Endothelial cell of umbilical vein (primary cell): Measurements from ENCODE around the gene S100A4. TPM values are rescaled to one million over a fixed set of nuclear protein-coding genes. Genes with fewer than 3 reads are reported as not detected.

ENCODE experiments used
- BruUV-seq: library from RNA; stranded (reverse); fragments of 400-500 nt; replicated peaks from 2 replicates; lab custom pipeline; 2021; lab: Mats Ljungman, UMichigan
- CTCF ChIA-PET: fragments of 300-600, 350-600 bp; sonication (Branson Sonifier 250); formaldehyde crosslinking; loops from one replicate; lab custom pipeline; 2021; ENCODE audit warnings: antibody characterized with exemption, inconsistent platforms; lab: Charles Lee
- POLR2A ChIA-PET: fragments of 300-600, 350-600 bp; sonication (Branson Sonifier 250); formaldehyde crosslinking; loops from one replicate; lab custom pipeline; 2021; ENCODE audit warnings: antibody characterized with exemption, inconsistent platforms; lab: Charles Lee
- DNase-seq: peaks from one replicate; pipeline ENCODE4 v3.0.0-alpha.2; 2011; ENCODE audit warnings: low read depth, low spot score
- FAIRE-seq: peaks from 2 replicates; lab custom pipeline; 2011; peaks lifted over from hg19 to GRCh38; lab: Jason Lieb, UNC
- H2AFZ ChIP-seq: 2 replicates; pipeline ENCODE4 v1.6.0; 2012; ENCODE audit warnings: low read depth, low read length, control low read depth, inconsistent platforms
- H3K27ac ChIP-seq: 2 replicates; pipeline ENCODE4 v1.5.1; 2011; ENCODE audit warnings: low read depth, mild to moderate bottlenecking, control low read depth, low read length, moderate library complexity; ENCODE audit not compliant: insufficient read depth
- H3K27me3 ChIP-seq, 2 experiments: 2 replicates each; pipeline versions ENCODE4 v1.6.0 to v1.6.1; 2011; ENCODE audit warnings: low read length in 2 of 2, mixed read lengths in 1 of 2; ENCODE audit not compliant: control insufficient read depth in 2 of 2, insufficient read depth in 2 of 2
- H3K36me3 ChIP-seq, 2 experiments: 2 replicates in 1 of 2; 3 replicates in 1 of 2; pipeline ENCODE4 v1.5.1; 2011; ENCODE audit warnings: low read length in 2 of 2, mild to moderate bottlenecking in 1 of 2, moderate library complexity in 1 of 2; ENCODE audit not compliant: control insufficient read depth in 2 of 2, insufficient read depth in 2 of 2; ENCODE audit errors: extremely low read depth in 1 of 2
- H3K4me1 ChIP-seq: 3 replicates; pipeline ENCODE4 v1.5.1; 2011; ENCODE audit warnings: mild to moderate bottlenecking, low read length; ENCODE audit not compliant: control insufficient read depth, insufficient read depth; ENCODE audit errors: extremely low read depth
- H3K4me2 ChIP-seq: 2 replicates; pipeline ENCODE4 v1.6.1; 2011; ENCODE audit warnings: low read length, control low read depth, mixed read lengths; ENCODE audit not compliant: insufficient read depth
- H3K4me3 ChIP-seq, 3 experiments: fragments of 200-600 bp in 1 of 3; sonication (generic), shearing (Covaris generic) in 1 of 3; replicated peaks in 1 of 3; 2 replicates each; pipeline ENCODE4 v1.5.1; 2011 to 2016; ENCODE audit warnings: control low read depth in 3 of 3, low read length in 3 of 3, mild to moderate bottlenecking in 2 of 3, inconsistent platforms in 1 of 3, low read depth in 1 of 3, moderate library complexity in 1 of 3; ENCODE audit not compliant: insufficient read depth in 1 of 3
- H3K79me2 ChIP-seq: 2 replicates; pipeline ENCODE4 v1.6.0; 2012; ENCODE audit warnings: low read length, inconsistent platforms; ENCODE audit not compliant: control insufficient read depth, insufficient read depth
- H3K9ac ChIP-seq: replicated peaks from 2 replicates; pipeline ENCODE3; 2011; ENCODE audit warnings: low read length, control low read depth; ENCODE audit not compliant: insufficient read depth; ENCODE audit errors: extremely low read depth
- H3K9me1 ChIP-seq: replicated peaks from 3 replicates; pipeline ENCODE4 v1.6.0; 2011; ENCODE audit warnings: mild to moderate bottlenecking, low read length; ENCODE audit not compliant: control insufficient read depth, insufficient read depth; ENCODE audit errors: extremely low read depth
- H3K9me3 ChIP-seq: replicated peaks from 2 replicates; pipeline ENCODE4 v1.5.1; 2012; ENCODE audit warnings: low read length, inconsistent platforms; ENCODE audit not compliant: control insufficient read depth, insufficient read depth
- H4K20me1 ChIP-seq: replicated peaks from 2 replicates; pipeline ENCODE3; 2011; ENCODE audit warnings: mild to moderate bottlenecking, low read length; ENCODE audit not compliant: control insufficient read depth, insufficient read depth; ENCODE audit errors: extremely low read depth
- CTCF ChIP-seq, 2 donors: IDR thresholded peaks; 1 replicate in 1 of 2; 2 replicates in 1 of 2; pipeline ENCODE4 v1.5.1; 2011; ENCODE audit warnings: low read length in 2 of 2, mild to moderate bottlenecking in 2 of 2, moderate library complexity in 2 of 2, control low read depth in 1 of 2, inconsistent platforms in 1 of 2, low read depth in 1 of 2; ENCODE audit not compliant: insufficient read depth in 1 of 2; ENCODE audit errors: extremely low read depth in 1 of 2
- EZH2 ChIP-seq: IDR thresholded peaks from 2 replicates; pipeline ENCODE4 v1.6.1; 2012; ENCODE audit warnings: borderline replicate concordance, low read depth, mild to moderate bottlenecking, moderate library complexity, low read length, inconsistent platforms; ENCODE audit not compliant: severe bottlenecking
- FOS ChIP-seq: IDR thresholded peaks from 2 replicates; pipeline ENCODE4 v1.6.1; 2011; ENCODE audit warnings: mild to moderate bottlenecking, low read length, moderate library complexity, borderline replicate concordance; ENCODE audit not compliant: insufficient read depth
- GATA2 ChIP-seq: IDR thresholded peaks from 2 replicates; pipeline ENCODE4 v1.7.0; 2011; ENCODE audit warnings: low read depth, mild to moderate bottlenecking, moderate library complexity, mixed read lengths, low read length; ENCODE audit not compliant: insufficient read length, insufficient read depth
- JUN ChIP-seq: IDR thresholded peaks from 2 replicates; pipeline ENCODE4 v1.6.1; 2011; ENCODE audit warnings: borderline replicate concordance, low read depth; ENCODE audit not compliant: insufficient read length, insufficient read depth
- MAX ChIP-seq: IDR thresholded peaks from 2 replicates; pipeline ENCODE4 v1.6.1; 2011; ENCODE audit not compliant: insufficient read depth, insufficient read length
- MYC ChIP-seq: IDR thresholded peaks from one replicate; pipeline ENCODE4 v1.6.1; 2011; ENCODE audit warnings: mild to moderate bottlenecking, low read depth, low read length
- POLR2A ChIP-seq: IDR thresholded peaks from 2 replicates; pipeline ENCODE4 v1.6.1; 2012; ENCODE audit warnings: low read depth, mild to moderate bottlenecking, control low read depth, low read length
- POLR2AphosphoS5 ChIP-seq: IDR thresholded peaks from 2 replicates; pipeline ENCODE4 v1.6.1; 2012; ENCODE audit warnings: low read depth, mild to moderate bottlenecking, control low read depth, low read length, moderate library complexity; ENCODE audit not compliant: insufficient read depth
- dilution Hi-C: fragments of 300-500 bp; cut with MboI; formaldehyde crosslinking; loops from one replicate; pipeline ENCODE4 v1.15.0; 2019; ENCODE audit warnings: low sequenced_read_pairs; ENCODE audit not compliant: extremely low pct_ligation_motif_present
- intact Hi-C: fragments of 100-400 bp; cut with micrococcal nuclease; formaldehyde crosslinking; loops from one replicate; pipeline ENCODE4 v1.10.0; 2022
- polyA plus RNA-seq, 4 experiments: library from polyadenylated mRNA; depleted of rRNA in 3 of 4; stranded (reverse) in 3 of 4; unstranded in 1 of 4; fragments of >200 nt; gene quantifications; 2 replicates each; pipeline versions ENCODE4 v1.2.1 to v1.2.3, GENCODE V29; 2011 to 2012; ENCODE audit warnings: missing spikeins in 1 of 4
- total RNA-seq: library from RNA; stranded (reverse); gene quantifications from 2 replicates; pipeline ENCODE4 v1.2.3, GENCODE V29; 2021

The S100A4 gene
- total and polyA plus RNA-seq, 2 donors (not counting 3 experiments of a cell fraction or from before 2014, with no cell fraction given), result 1.1 TPM; not detected in 1

GRCh38 chr1:153513023-153513422 is 32.6 kb downstream of the S100A4 start:
- ChIA-PET POLR2A (no interaction called here), CTCF (interaction anchor here (1.0 kb wide), 1 partner anchor 55 kb away, joined by 5 read pairs; no protein-coding TSS in a partner anchor)
- Histone ChIP-seq H3K36me3 (no peaks in the 10 kb centered on the region), H3K27me3 (no peaks in the 10 kb centered on the region), H3K4me1 (no peaks in the 10 kb centered on the region), H4K20me1 (no peaks in the 10 kb centered on the region), H3K27ac (no peak overlapping the region), H3K79me2 (no peaks in the 10 kb centered on the region), H3K9ac (no peak overlapping the region), H3K9me1 (no peaks in the 10 kb centered on the region), H2AFZ (no peak overlapping the region), H3K4me3 (no peak overlapping the region), H3K4me2 (no peak overlapping the region), H3K9me3 (no peaks in the 10 kb centered on the region)
- FAIRE-seq (no peak), DNase-seq (no peak)
- TF ChIP-seq CTCF (IDR thresholded peaks at IDR 0.05; ENCODE audit: extremely low read depth in 1 of 2, insufficient read depth in 1 of 2, low read depth in 1 of 2, low read length in 2 of 2) (no peak), POLR2AphosphoS5 (no peak), MYC (no peak), POLR2A (no peak), MAX (no peak), FOS (no peak), GATA2 (no peak), JUN (no peak), EZH2 (no peak)
- BruUV-seq, result no TSS peak
- intact Hi-C loops, result no loop called here
- dilution Hi-C loops, result no loop called here
